ENCODE results near the gene CDKL2.

Gene CDKL2

GRCh38 chr4:75655562-75655961 is 25.2 kb upstream of the CDKL2 start:
- TF ChIP-seq Cebpa-rat (IDR thresholded peaks at IDR 0.05): no peak
- no peaks in the 10 kb centered on the region for H3K27me3 ChIP-seq
- H3K9ac ChIP-seq: no peak overlapping the region
- no peak overlapping the region for H3K4me3 ChIP-seq
- peaks cover 0 to 5% (median 0%) of the 10 kb centered on the region in 10 experiments; a peak in 1 of 20 replicates for H3K4me1 ChIP-seq
- peaks cover 94 to 100% (median 99%) of the 10 kb centered on the region in 11 experiments for H3K36me3 ChIP-seq
- H3K9me3 ChIP-seq (replicated peaks in 1 of 11): no peaks in the 10 kb centered on the region
- no peak overlapping the region for H3K27ac ChIP-seq
- H4K20me1 ChIP-seq: peaks cover 37 to 100% (median 89%) of the 10 kb centered on the region in 11 experiments; a peak in 21 of 22 replicates
- H3K4me2 ChIP-seq: no peak overlapping the region

DNA sequence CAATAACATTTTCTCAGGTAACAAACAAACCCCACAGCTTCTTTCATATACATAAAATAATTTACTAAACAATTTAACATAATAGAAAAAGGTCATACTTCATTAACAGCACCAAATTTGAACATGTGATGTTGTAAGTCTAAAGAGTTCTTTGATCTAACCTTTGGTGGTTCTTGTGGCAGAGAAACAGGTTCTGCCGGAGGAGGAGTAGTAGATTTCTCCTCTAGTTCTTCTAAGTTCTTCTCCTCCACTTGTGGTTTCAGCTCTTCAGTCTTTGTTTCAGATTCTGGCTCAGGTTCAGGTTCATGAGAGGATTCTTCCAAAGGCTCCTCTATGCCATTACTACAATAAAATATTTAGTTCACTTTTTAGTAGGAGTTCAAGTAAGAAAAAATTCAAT is 24.6 kb upstream of the CDKL2 start:
- Histone ChIP-seq H4K20me1 (peaks cover 34 to 100% (median 88%) of the 10 kb centered on the region in 11 experiments; a peak in 21 of 22 replicates), H3K4me1 (0 out of 20 replicates have a peak, but pooled peaks cover 0 to 4% (median 0%) of the 10 kb centered on the region in 10 experiments), H3K9me3 (replicated peaks in 1 of 11) (no peaks in the 10 kb centered on the region), H3K27me3 (no peaks in the 10 kb centered on the region), H3K36me3 (peaks cover 93 to 100% (median 99%) of the 10 kb centered on the region in 11 experiments), H3K4me2 (no peak overlapping the region), H3K9ac (no peak overlapping the region), H3K4me3 (no peak overlapping the region), H3K27ac (no peak overlapping the region)
- no peak for TF ChIP-seq Cebpa-rat (IDR thresholded peaks at IDR 0.05)

- H3K27me3 ChIP-seq: no peaks in the 10 kb centered on the region
- H3K4me1 ChIP-seq: no peaks in the 10 kb centered on the region
- no peaks in the 10 kb centered on the region for H3K9me3 ChIP-seq (replicated peaks in 1 of 11)
- no peak overlapping the region for H3K4me2 ChIP-seq
- H3K9ac ChIP-seq: no peak overlapping the region
- H3K36me3 ChIP-seq: peaks cover 93 to 100% (median 99%) of the 10 kb centered on the region in 11 experiments
- no peak for TF ChIP-seq Cebpa-rat (IDR thresholded peaks at IDR 0.05)
- no peak overlapping the region for H3K27ac ChIP-seq
- H3K4me3 ChIP-seq: no peak overlapping the region
- H4K20me1 ChIP-seq: peaks cover 38 to 100% (median 90%) of the 10 kb centered on the region in 11 experiments; a peak in 21 of 22 replicates
Observed at GRCh38 chr4:75653845-75654503, 23.6 kb upstream of the CDKL2 start.

DNA sequence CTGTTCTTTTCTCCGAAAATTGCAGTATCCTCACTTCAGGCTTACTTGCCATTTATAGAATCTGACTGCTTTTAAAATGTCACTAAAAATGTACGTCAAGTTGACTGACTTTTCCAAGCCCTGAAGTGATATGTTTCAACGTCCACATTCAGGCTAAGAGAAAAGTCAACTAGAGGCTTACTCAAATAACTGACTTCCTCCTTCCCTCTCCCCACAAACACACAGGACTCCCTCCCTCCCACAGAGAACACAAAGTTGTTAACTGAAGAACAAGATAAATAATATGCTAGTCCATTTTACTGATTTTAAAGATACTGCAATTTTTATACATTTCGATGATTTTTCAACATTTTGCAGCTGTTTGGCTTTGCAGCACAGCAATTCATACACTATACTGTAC is 13.8 kb upstream of the CDKL2 start:
- Histone ChIP-seq H3K36me3 (peaks cover 69 to 98% (median 88%) of the 10 kb centered on the region in 11 experiments), H3K27ac (no peak overlapping the region), H3K4me3 (no peak overlapping the region)

DNA sequence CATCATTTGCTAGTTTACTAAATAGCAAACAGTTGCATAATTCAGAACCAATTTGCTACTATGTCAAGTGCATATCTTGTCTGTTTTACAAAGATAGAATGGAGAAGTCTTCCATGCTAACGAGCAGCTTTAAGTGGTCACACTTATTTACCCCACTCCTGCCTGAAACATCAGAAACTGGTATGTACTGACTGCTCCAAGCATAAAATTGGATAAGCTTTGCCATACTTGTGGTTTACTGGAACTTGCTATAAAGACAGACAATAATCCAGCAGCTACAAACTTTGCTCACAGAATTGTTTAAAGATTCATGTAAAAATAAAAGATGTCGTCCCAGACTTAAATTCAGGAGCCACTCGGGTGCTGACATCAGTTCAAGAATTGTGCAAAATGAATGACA is 13.3 kb upstream of the CDKL2 start:
- H3K4me2 ChIP-seq: peak overlapping the region in 2 of 11 experiments; percentile 2 to 8; a peak in 2 of 22 replicates
- H3K9ac ChIP-seq: no peak overlapping the region
- no peaks in the 10 kb centered on the region for H3K27me3 ChIP-seq
- TF ChIP-seq Cebpa-rat (IDR thresholded peaks at IDR 0.05): no peak
- no peaks in the 10 kb centered on the region for H3K9me3 ChIP-seq (replicated peaks in 1 of 11)
- H3K4me3 ChIP-seq: no peak overlapping the region
- peaks cover 5 to 57% (median 26%) of the 10 kb centered on the region in 11 experiments; a peak in 18 of 22 replicates for H4K20me1 ChIP-seq
- H3K4me1 ChIP-seq: peaks cover 0 to 31% (median 3%) of the 10 kb centered on the region in 10 experiments; a peak in 9 of 20 replicates
- no peak overlapping the region for H3K27ac ChIP-seq
- H3K36me3 ChIP-seq: peaks cover 65 to 94% (median 84%) of the 10 kb centered on the region in 11 experiments

More for the DNA sequence above, 13.8 kb upstream of the CDKL2 start:
- Histone ChIP-seq H3K4me1 (peaks cover 0 to 26% (median 3%) of the 10 kb centered on the region in 10 experiments; a peak in 9 of 20 replicates), H3K9ac (no peak overlapping the region), H3K27me3 (no peaks in the 10 kb centered on the region), H4K20me1 (peaks cover 5 to 60% (median 30%) of the 10 kb centered on the region in 11 experiments; a peak in 18 of 22 replicates), H3K9me3 (replicated peaks in 1 of 11) (no peaks in the 10 kb centered on the region), H3K4me2 (peak overlapping the region in 1 of 11 experiments; percentile 8; a peak in 2 of 22 replicates)
- no peak for TF ChIP-seq Cebpa-rat (IDR thresholded peaks at IDR 0.05)

DNA sequence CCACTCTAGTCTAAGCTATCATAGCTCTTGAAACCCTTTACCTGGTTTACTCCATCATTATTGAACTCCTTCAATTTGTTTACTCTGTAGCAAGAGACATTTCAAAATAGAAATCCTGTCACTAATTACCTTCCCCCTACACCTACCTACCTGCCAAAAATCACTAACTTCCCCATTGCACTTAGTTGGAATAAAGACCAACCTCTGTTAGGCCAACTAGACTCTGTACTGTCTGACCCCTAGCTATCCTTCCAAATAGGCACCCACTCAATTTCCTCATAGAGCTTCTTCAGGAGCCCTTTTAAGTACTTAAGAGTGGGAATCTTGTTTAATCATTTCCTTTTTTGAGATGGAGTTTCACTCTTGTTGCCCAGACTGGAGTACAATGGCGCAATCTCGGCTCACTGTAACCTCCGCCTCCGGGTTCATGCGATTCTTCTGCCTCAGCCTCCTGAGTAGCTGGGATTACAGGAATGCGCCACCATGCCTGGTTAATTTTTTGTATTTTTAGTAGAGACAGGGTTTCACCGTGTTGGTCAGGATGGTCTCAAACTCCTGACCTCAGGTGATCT is 8.9 kb upstream of the CDKL2 start:
- peaks cover 0 to 27% (median 9%) of the 10 kb centered on the region in 10 experiments; a peak in 14 of 20 replicates for H3K4me1 ChIP-seq
- no peaks in the 10 kb centered on the region for H3K27me3 ChIP-seq
- H3K9ac ChIP-seq: no peak overlapping the region
- H3K4me2 ChIP-seq: peak overlapping the region in 5 of 11 experiments; percentile 19 to 57 (median 33); a peak in 10 of 22 replicates
- H4K20me1 ChIP-seq: peaks cover 0 to 15% (median 8%) of the 10 kb centered on the region in 11 experiments; a peak in 13 of 22 replicates
- no peaks in the 10 kb centered on the region for H3K9me3 ChIP-seq (replicated peaks in 1 of 11)
- peaks cover 20 to 50% (median 40%) of the 10 kb centered on the region in 11 experiments; a peak in 21 of 22 replicates for H3K36me3 ChIP-seq
- H3K4me3 ChIP-seq: no peak overlapping the region
- no peak overlapping the region for H3K27ac ChIP-seq
- no peak for TF ChIP-seq Cebpa-rat (IDR thresholded peaks at IDR 0.05)

DNA sequence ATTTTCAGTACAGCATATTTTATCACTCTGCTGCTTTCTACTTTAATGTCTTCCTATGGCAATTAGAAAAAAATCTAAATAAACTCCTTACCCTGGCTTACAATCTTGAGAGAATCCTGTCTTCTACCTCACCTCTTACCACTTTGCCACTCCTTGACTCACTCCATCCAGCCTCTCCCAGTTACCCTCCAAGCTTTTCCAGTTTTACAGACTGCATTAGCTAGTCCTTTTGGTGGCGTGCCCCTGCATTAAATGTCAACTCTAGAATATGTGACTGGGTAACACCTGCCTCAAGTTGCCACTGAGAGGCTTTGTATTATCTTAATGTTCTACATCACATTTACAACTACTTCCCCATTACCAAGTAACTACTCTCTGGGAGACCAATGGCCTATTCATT is 7.5 kb upstream of the CDKL2 start:
- H3K4me2 ChIP-seq: 0 out of 22 replicates have a peak overlapping the region, but pooled peaks of 1 of the 11 experiments have one; percentile 13
- TF ChIP-seq Cebpa-rat (IDR thresholded peaks at IDR 0.05): no peak
- H3K9me3 ChIP-seq (replicated peaks in 1 of 11): no peaks in the 10 kb centered on the region
- peaks cover 0 to 2% (median 0%) of the 10 kb centered on the region in 11 experiments; a peak in 3 of 22 replicates for H4K20me1 ChIP-seq
- no peak overlapping the region for H3K27ac ChIP-seq
- H3K9ac ChIP-seq: no peak overlapping the region
- H3K36me3 ChIP-seq: peaks cover 11 to 36% (median 28%) of the 10 kb centered on the region in 11 experiments; a peak in 20 of 22 replicates
- no peaks in the 10 kb centered on the region for H3K27me3 ChIP-seq
- no peak overlapping the region for H3K4me3 ChIP-seq
- peaks cover 0 to 21% (median 9%) of the 10 kb centered on the region in 10 experiments; a peak in 14 of 20 replicates for H3K4me1 ChIP-seq

DNA sequence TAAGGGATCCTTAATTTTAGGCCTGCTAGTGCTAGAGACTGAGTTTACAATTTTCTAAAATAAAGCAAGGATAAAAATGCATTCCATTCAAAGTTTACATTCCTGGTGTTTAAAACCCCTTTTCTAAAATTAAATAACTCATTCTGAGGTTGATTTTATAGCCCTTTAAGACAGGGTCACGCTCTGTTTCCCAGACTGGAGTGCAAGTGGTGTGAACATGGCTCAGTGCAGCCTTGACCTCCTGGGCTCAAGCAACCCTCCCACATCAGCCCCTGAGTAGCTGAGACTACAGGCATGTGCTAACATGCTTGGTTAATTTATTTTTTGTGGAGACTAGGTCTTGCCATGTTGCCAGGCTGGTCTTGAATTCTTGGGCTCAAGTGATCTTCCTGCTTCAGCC is 6.8 kb upstream of the CDKL2 start:
- H3K9ac ChIP-seq: no peak overlapping the region
- H3K27ac ChIP-seq: no peak overlapping the region
- H3K4me2 ChIP-seq: peak overlapping the region in 1 of 11 experiments; percentile 13; a peak in 1 of 22 replicates
- no peaks in the 10 kb centered on the region for H3K9me3 ChIP-seq (replicated peaks in 1 of 11)
- no peak overlapping the region for H3K4me3 ChIP-seq
- H4K20me1 ChIP-seq: no peaks in the 10 kb centered on the region; a peak in 1 of 22 replicates
- no peak for TF ChIP-seq Cebpa-rat (IDR thresholded peaks at IDR 0.05)
- peaks cover 11 to 30% (median 22%) of the 10 kb centered on the region in 11 experiments; a peak in 20 of 22 replicates for H3K36me3 ChIP-seq
- no peaks in the 10 kb centered on the region for H3K27me3 ChIP-seq
- H3K4me1 ChIP-seq: peaks cover 0 to 21% (median 9%) of the 10 kb centered on the region in 10 experiments; a peak in 14 of 20 replicates

DNA sequence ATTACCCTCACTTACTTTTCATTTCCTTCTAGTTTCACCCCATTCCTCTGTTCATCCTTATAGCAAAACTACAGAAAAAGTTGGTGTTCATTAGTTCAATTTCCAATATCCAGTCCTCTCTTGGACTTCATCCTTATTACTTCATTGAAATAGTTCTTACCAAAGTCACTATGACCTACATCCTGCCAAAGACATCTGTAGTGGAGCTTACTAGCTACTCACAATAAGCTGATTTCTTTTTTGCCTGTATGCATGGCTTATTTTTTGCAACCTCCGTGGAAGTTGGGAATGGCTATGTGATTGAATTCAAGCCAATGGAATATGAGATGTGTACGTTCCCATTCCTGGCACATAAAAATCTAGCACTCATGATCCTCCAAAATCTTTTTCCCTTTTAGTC is 4.6 kb upstream of the CDKL2 start:
- Histone ChIP-seq H3K27ac (no peak overlapping the region), H3K36me3 (peaks cover 0 to 8% (median 1%) of the 10 kb centered on the region in 11 experiments; a peak in 11 of 22 replicates), H3K4me2 (no peak overlapping the region), H3K27me3 (peaks cover 8 to 13% (median 11%) of the 10 kb centered on the region in 11 experiments; a peak in 19 of 22 replicates), H4K20me1 (no peaks in the 10 kb centered on the region), H3K9me3 (replicated peaks in 1 of 11) (peaks cover 8 to 13% (median 12%) of the 10 kb centered on the region in 11 experiments; a peak in 21 of 22 replicates), H3K4me3 (no peak overlapping the region), H3K4me1 (peaks cover 8 to 22% (median 17%) of the 10 kb centered on the region in 10 experiments; a peak in 15 of 20 replicates), H3K9ac (no peak overlapping the region)
- no peak for TF ChIP-seq Cebpa-rat (IDR thresholded peaks at IDR 0.05)

All from BLaER1 treated with 17β-estradiol and CSF1 and Interleukin-3, amounts not matched to agents 10 nM and 100 nM (cell line).